Body of pancreas (tissue), 4 donors: ENCODE measurements around the gene FBXO4.

ENCODE experiments used
- CTCF ChIP-seq, 7 experiments: fragments of 450-650 bp in 4 of 7; fragments of 200-600 bp in 3 of 7; sonication (generic) in 3 of 7; IDR thresholded peaks; one replicate each; pipeline ENCODE4 v1.5.1; 2016 to 2019; ENCODE audit warnings: antibody characterized with exemption in 7 of 7
- POLR2A ChIP-seq, 3 donors: fragments of 450-650 bp; IDR thresholded peaks; one replicate each; pipeline ENCODE4 v1.6.1; 2016; ENCODE audit warnings: antibody characterized with exemption in 3 of 3, mild to moderate bottlenecking in 2 of 3

GRCh38 chr5:41925555-41925951 is 472 bp downstream of the FBXO4 start:
- TF ChIP-seq CTCF (IDR thresholded peaks at IDR 0.05) (no peak), POLR2A (IDR thresholded peaks at IDR 0.05) (no peak)
